Kidney capillary endothelial cell (primary cell): ENCODE measurements around the gene FGD6.
A peak's percentile ranks its signal among the peaks of the same experiment; 100 is the strongest.
"Not testable (repeated sequence)": the region's sequence is repeated elsewhere in the genome, so short reads cannot be mapped to it uniquely, and the experiment has no call there.

Experiments used
- DNase-seq: peaks from one replicate; pipeline ENCODE4 v3.0.0-alpha.2; 2018; ENCODE audit warnings: low spot score

Gene FGD6

GRCh38 chr12:95205016-95205624, 12.1 kb downstream of the FGD6 start:
- no peak for DNase-seq

- peak; percentile 67 for DNase-seq
Observed at GRCh38 chr12:95204141-95204866, 13.0 kb downstream of the FGD6 start.

- no peak for DNase-seq
Observed at GRCh38 chr12:95203487-95204030, 13.7 kb downstream of the FGD6 start.

GRCh38 chr12:95202691-95203486, 14.4 kb downstream of the FGD6 start:
- DNase-seq, result no peak

- no peak for DNase-seq
Observed at GRCh38 chr12:95201056-95201670, 16.1 kb downstream of the FGD6 start.

GRCh38 chr12:95200128-95200894, 17.0 kb downstream of the FGD6 start:
- no peak for DNase-seq

- DNase-seq, result no peak
Observed at GRCh38 chr12:95198914-95199313, 18.4 kb downstream of the FGD6 start.

- no peak for DNase-seq
Observed at GRCh38 chr12:95197636-95198035, 19.6 kb downstream of the FGD6 start.

- DNase-seq, result not testable (repeated sequence)
Observed at GRCh38 chr12:95196875-95197569, 20.2 kb downstream of the FGD6 start.

GRCh38 chr12:95195122-95195521, 22.1 kb downstream of the FGD6 start:
- no peak for DNase-seq

- DNase-seq, result no peak
Observed at GRCh38 chr12:95193139-95193538, 24.1 kb downstream of the FGD6 start.

- DNase-seq, result no peak
Observed at GRCh38 chr12:95192271-95192670, 25.0 kb downstream of the FGD6 start.

- DNase-seq, result no peak
Observed at GRCh38 chr12:95191060-95191696, 26.1 kb downstream of the FGD6 start.

GRCh38 chr12:95187865-95188415, 29.3 kb downstream of the FGD6 start:
- no peak for DNase-seq

- no peak for DNase-seq
Observed at GRCh38 chr12:95185854-95186253, 31.4 kb downstream of the FGD6 start.

- DNase-seq, result no peak
Observed at GRCh38 chr12:95185072-95185471, 32.2 kb downstream of the FGD6 start.

GRCh38 chr12:95184121-95184520, 33.1 kb downstream of the FGD6 start:
- no peak for DNase-seq

GRCh38 chr12:95182868-95183415, 34.3 kb downstream of the FGD6 start:
- DNase-seq, result no peak

GRCh38 chr12:95181103-95181502, 36.2 kb downstream of the FGD6 start:
- DNase-seq, result no peak

GRCh38 chr12:95179011-95179410, 38.3 kb downstream of the FGD6 start:
- DNase-seq, result no peak
